Smooth muscle cell of trachea (primary cell): Measurements from ENCODE around the gene MMEL1. TPM values are rescaled to one million over a fixed set of nuclear protein-coding genes. Genes with fewer than 3 reads are reported as not detected.

Experiments used
- total RNA-seq: library from RNA; depleted of rRNA; stranded (reverse); fragments of >200 nt; gene quantifications from 2 replicates; pipeline ENCODE4 v1.2.1, GENCODE V29; 2014

The MMEL1 gene, protein sequence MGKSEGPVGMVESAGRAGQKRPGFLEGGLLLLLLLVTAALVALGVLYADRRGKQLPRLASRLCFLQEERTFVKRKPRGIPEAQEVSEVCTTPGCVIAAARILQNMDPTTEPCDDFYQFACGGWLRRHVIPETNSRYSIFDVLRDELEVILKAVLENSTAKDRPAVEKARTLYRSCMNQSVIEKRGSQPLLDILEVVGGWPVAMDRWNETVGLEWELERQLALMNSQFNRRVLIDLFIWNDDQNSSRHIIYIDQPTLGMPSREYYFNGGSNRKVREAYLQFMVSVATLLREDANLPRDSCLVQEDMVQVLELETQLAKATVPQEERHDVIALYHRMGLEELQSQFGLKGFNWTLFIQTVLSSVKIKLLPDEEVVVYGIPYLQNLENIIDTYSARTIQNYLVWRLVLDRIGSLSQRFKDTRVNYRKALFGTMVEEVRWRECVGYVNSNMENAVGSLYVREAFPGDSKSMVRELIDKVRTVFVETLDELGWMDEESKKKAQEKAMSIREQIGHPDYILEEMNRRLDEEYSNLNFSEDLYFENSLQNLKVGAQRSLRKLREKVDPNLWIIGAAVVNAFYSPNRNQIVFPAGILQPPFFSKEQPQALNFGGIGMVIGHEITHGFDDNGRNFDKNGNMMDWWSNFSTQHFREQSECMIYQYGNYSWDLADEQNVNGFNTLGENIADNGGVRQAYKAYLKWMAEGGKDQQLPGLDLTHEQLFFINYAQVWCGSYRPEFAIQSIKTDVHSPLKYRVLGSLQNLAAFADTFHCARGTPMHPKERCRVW
- total RNA-seq: under 0.01 and 1.3 TPM in 2 replicates

DNA sequence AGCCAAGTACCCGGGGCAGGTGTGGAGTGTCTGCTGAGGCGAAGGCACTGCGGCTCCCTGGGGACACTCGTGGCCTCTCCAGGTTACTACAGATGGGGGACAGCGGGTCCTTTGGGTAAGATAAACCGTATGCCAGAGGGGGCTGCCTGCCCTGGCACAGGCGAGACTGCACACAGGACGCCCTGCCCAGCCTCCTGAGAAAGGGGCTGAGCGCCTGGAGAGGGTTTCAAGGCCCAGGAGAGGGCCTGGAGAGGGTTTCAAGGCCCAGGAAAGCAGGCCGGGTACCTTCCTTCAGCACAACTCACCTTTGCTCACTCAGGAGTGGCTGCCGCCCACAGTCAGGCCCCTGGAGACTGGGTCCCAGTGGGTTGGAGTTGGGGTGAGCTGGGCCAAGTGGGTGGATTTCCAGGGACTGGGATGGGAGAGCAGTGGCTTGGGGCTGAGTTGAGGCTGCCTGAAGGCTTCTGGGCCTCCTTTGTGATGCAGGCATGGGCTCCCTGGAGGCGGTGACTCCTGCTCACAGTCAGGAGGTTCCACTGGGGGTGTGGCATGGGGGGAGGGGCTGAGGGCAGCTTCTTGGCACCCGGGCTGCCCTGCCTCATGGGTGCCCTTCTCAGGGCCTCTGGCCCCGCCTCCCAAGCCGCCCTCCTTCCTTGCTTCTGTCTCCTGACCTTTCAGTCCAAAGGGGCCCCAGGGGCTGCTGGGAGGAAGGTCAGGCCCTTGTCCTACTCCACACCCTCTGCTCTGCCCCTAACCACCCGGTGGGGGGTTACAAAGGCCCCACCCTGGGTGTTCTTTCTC, at the start of gene MMEL1:
Gene MMEL1 (minus strand): TSS at position 456 of the 801 bp plus-strand sequence. CDS start 3,532 bp downstream, outside the sequence.

DNA sequence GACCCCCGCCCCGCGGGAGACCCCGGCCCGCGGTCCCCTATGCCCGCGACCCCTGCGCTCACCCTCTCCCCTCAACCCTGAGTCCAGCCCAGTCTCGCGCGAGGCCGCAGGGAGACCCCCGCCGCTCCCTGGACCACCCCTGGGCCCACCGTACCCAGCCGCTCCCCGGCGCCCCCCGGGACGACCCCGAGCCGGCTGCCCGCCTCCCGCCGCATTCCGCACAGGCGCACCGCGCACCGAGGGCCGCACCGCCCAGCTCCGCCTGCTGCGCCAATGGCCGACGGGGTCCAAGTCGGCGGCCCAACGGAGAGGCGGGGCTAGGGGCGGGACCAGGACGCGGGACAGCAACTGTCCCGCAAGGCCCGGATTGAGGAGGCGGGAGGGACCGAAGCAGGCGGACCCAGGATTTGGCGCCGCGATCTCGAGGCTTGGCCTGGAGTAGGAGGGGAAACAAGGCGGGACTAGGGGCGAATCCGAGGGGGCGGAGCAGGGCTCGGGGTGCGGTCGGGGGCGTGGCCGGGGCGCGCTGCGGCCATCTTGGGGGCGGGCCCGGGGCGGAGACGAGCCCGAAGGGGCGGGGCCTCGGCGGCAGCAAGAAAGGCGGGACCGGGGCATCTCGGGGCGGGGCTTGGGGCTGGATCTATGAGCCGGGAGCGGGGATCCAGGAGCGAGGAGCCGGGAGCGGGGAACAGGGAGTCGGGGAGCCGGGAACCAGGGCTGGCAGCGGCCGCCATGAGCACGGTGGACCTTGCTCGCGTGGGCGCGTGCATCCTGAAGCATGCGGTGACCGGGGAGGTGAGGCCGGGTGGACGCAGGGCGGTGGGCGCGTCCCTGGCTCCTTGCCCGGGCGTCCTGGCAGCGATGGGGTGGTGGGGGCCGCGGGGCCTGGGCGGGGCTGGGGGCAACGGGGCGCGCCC, 46.4 kb downstream of the MMEL1 start, which contains the start of gene PRXL2B:
Gene PRXL2B (plus strand): TSS at position 624 of the 917 bp plus-strand sequence. CDS start 109 bp downstream, at position 733.

DNA sequence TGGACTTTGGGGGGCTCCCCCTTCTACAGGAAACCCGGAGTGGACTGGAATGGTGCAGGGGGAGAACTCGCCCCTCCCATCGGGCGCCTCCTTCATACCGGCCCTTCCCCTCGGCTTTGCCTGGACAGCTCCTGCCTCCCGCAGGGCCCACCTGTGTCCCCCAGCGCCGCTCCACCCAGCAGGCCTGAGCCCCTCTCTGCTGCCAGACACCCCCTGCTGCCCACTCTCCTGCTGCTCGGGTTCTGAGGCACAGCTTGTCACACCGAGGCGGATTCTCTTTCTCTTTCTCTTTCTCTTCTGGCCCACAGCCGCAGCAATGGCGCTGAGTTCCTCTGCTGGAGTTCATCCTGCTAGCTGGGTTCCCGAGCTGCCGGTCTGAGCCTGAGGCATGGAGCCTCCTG, 76.5 kb downstream of the MMEL1 start, which contains the start of gene TNFRSF14:
Gene TNFRSF14 (plus strand): TSS at position 95 of the 401 bp plus-strand sequence. CDS start 294 bp downstream, at position 389.

Other genes starting within 250 kb of the MMEL1 start
- gene MORN1, start 241.5 kb downstream of the MMEL1 start, total RNA-seq: 10.3 and 14.9 TPM in 2 replicates
- gene RER1, start 241.2 kb downstream of the MMEL1 start, total RNA-seq: 83.2 and 134 TPM in 2 replicates
- gene PEX10, start 220.5 kb downstream of the MMEL1 start, total RNA-seq: 41.0 and 47.5 TPM in 2 replicates
- gene PLCH2, start 156.7 kb downstream of the MMEL1 start, total RNA-seq: under 0.01 and 0.15 TPM in 2 replicates
- gene PANK4, start 106.4 kb downstream of the MMEL1 start, total RNA-seq: 15.6 and 23.3 TPM in 2 replicates
- not detected in 2 replicates for gene HES5, start 102.8 kb downstream of the MMEL1 start, total RNA-seq
- 22.8 and 61.9 TPM in 2 replicates for gene TNFRSF14, start 76.6 kb downstream of the MMEL1 start, total RNA-seq
- 17.3 and 19.8 TPM in 2 replicates for gene PRXL2B, start 46.2 kb downstream of the MMEL1 start, total RNA-seq
- 0.15 and 0.33 TPM in 2 replicates for gene TTC34, start 168.7 kb upstream of the MMEL1 start, total RNA-seq